C4-2B (cell line): ENCODE measurements around the gene NPAS3.

Source experiments
- H3K27ac ChIP-seq: fragments of 450-650 bp; 2 replicates; pipeline ENCODE4 v1.5.1; 2017
- ZFX ChIP-seq: fragments of 450-650 bp; IDR thresholded peaks from 2 replicates; pipeline ENCODE4 v1.6.1; 2017
- TF ChIP-seq, protein P1 (sequence below): fragments of 450-650 bp; conservative IDR thresholded peaks from 2 replicates; pipeline ENCODE4 v1.5.1; 2017; ENCODE audit warnings: mild to moderate bottlenecking

The NPAS3 gene

GRCh38 chr14:33711811-33712216 is 773.1 kb downstream of the NPAS3 start:
- no peak for TF ChIP-seq ZFX
- TF ChIP-seq, protein P1, sequence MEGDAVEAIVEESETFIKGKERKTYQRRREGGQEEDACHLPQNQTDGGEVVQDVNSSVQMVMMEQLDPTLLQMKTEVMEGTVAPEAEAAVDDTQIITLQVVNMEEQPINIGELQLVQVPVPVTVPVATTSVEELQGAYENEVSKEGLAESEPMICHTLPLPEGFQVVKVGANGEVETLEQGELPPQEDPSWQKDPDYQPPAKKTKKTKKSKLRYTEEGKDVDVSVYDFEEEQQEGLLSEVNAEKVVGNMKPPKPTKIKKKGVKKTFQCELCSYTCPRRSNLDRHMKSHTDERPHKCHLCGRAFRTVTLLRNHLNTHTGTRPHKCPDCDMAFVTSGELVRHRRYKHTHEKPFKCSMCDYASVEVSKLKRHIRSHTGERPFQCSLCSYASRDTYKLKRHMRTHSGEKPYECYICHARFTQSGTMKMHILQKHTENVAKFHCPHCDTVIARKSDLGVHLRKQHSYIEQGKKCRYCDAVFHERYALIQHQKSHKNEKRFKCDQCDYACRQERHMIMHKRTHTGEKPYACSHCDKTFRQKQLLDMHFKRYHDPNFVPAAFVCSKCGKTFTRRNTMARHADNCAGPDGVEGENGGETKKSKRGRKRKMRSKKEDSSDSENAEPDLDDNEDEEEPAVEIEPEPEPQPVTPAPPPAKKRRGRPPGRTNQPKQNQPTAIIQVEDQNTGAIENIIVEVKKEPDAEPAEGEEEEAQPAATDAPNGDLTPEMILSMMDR, result no peak
- H3K27ac ChIP-seq, result no peak overlapping the region

DNA sequence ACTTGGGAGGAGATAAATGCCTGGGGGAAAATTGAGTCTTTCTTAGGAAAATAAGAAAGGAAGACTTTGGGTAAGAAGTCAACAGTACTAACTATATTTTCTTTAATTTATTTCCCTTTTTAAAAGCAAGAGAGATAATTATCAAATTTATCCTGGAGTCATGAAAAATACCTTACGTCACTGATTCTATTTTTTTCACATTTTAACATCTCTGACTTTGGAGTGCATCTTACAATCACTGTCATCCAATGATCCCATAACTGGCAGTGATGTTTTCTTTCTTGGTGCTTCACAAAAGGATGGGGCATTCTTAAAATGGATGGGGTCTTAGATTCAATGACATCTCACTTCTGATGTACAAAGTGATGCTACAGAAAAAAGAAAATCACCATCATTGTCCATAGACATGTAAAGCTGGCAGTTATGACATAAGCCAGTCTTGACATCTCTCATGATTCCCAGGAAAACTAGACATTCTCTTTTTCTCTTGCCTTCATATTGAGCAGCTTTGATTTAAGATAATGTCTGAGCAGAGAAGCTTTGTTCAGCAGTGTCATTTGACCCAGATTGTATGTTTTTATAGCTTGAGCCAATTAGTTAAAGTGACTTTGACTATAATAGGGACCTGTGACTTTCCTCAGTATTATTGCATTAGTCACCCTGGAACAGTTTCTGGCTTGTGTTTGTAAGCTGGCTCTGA is 776.0 kb downstream of the NPAS3 start:
- H3K27ac ChIP-seq, result no peak overlapping the region

GRCh38 chr14:33715227-33715528 is 776.5 kb downstream of the NPAS3 start:
- TF ChIP-seq ZFX, result no peak
- TF ChIP-seq, protein P1, result no peak
- H3K27ac ChIP-seq, result no peak overlapping the region

More for the DNA sequence above, 776.0 kb downstream of the NPAS3 start:
- TF ChIP-seq, protein P1, result no peak
- no peak for TF ChIP-seq ZFX

DNA sequence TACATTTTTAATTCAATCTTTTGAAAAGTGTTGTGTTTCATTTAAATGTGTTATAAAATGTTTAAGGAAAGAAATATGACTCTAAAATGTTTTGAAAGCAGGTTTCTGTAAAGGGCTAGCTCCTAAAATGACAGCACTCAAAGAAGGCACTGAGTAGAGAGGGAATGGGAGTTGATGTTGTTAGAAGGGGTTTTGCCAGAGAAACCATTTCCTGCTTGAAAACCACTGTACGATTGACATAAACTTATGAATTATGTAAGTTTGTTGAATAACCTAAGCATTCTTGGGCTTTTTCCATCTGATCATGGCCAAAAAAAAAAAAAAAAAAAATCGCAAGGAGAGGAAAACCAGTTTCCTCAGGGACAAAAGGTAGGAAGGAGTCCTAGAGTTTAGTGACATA is 778.2 kb downstream of the NPAS3 start:
- no peak for TF ChIP-seq ZFX
- TF ChIP-seq, protein P1, result no peak

GRCh38 chr14:33717866-33718265 is 779.2 kb downstream of the NPAS3 start:
- no peak for TF ChIP-seq ZFX
- TF ChIP-seq, protein P1, result no peak
- no peak overlapping the region for H3K27ac ChIP-seq

More for the DNA sequence above, 778.2 kb downstream of the NPAS3 start:
- no peak overlapping the region for H3K27ac ChIP-seq

DNA sequence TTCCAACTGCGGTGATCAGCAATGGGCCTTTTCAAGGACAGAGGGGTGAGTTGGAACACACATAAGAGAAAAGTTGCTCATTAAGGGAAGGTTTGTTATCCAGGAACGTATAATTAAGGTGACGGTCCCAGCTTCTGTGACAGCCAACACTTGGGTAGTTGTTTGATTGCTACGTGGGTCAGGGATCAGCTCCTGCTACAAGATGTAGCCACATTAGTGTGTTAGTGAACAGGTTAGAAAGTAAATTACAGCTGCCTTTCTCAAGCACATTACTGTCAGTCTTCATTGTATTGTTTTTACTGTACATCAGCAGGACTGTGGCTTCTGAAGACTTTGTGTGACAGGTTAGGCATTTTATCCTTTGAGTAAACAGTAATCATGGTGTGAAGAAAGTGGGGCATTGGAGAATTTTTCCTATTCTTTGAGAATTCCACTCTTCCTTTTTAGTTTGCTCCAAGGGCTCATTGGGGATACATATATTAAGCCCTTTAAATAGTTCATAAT is 781.7 kb downstream of the NPAS3 start:
- H3K27ac ChIP-seq, result no peak overlapping the region
- no peak for TF ChIP-seq ZFX
- TF ChIP-seq, protein P1, result no peak

GRCh38 chr14:33726685-33727084 is 788.0 kb downstream of the NPAS3 start:
- no peak overlapping the region for H3K27ac ChIP-seq
- TF ChIP-seq, protein P1, result no peak
- no peak for TF ChIP-seq ZFX
